GM15510 (cell line): ENCODE measurements around the gene PLEKHM3.

ENCODE experiments used
- POLR2A ChIP-seq: IDR thresholded peaks from 3 replicates; pipeline ENCODE4 v1.6.1; 2011; ENCODE audit warnings: borderline replicate concordance; ENCODE audit not compliant: insufficient read length; ENCODE audit errors: extremely low read depth

PLEKHM3 gene

DNA sequence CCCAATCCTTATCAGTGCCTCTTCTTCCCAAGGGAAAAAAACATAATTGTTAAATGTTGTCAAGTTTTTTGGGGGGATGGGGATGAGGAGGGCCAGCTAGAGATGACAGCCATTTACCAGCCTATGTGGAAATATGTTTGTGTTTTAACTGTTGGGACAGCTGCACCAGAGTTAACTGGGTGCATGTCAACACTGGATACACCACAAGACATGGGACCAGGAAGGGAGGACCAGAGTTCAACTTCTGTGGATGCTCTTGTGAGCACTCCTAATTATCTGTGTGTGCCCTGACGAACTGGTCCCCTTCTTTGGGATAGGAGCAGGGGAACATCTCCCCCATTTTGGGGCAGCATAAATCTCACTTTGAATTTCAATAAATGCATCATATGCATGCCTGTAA lies 189.5 kb downstream of the PLEKHM3 start:
- no peak for TF ChIP-seq POLR2A

GRCh38 chr2:207833251-207833751 lies 192.0 kb downstream of the PLEKHM3 start:
- no peak for TF ChIP-seq POLR2A

- no peak for TF ChIP-seq POLR2A
Observed at GRCh38 chr2:207831584-207832248, 193.6 kb downstream of the PLEKHM3 start.

DNA sequence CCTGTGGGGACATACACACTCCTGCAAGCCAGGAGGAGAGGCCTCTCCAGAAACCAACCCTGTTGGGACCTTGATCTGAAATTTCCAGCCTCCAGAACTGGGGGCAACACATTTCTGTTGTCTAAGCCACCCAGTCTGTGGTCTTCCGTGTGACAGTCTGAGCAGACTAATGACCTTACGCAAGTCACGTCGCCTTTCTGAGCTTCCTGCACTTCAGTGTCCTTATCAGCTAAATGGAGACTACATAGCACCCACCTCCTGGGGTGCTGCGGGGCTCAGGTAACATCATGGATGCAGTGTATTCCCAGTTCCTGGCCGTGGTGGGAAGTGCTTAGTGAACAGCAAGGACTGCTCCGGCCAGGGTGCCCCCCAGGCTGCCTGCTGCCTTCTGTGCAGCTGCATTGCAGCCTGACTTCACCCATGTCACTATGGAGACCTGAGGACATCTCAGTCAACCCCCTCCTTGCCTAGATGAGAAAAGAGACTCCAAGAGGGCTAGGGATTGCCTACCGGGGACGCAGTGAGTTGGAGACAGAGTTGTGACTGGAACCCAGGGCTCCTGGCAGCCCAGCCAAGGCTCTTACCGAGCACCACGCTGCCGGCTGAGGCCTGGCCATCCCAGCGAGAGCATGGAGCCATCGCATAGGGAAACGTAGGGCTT lies 194.4 kb downstream of the PLEKHM3 start:
- TF ChIP-seq POLR2A, result no peak

GRCh38 chr2:207828361-207829057 lies 196.8 kb downstream of the PLEKHM3 start:
- TF ChIP-seq POLR2A, result no peak

DNA sequence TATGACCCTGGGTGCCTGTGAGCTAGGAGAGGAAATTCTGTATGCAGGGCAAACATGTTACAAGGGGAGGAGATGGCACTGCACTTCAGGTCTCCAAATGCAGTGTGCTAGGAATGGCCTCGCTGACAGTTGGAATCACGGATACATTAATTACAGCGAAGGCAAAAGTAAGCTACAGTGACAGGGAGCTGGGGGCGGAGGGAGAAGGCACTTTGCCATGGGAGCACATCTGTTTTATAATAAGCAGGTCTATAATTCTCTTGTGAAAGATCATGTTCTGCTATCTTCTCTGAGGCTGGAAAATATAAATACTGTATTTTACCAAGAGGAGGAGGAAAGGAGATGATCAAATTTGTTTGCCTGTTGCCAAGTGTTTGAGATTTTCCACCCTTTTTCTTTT lies 199.3 kb downstream of the PLEKHM3 start:
- no peak for TF ChIP-seq POLR2A

DNA sequence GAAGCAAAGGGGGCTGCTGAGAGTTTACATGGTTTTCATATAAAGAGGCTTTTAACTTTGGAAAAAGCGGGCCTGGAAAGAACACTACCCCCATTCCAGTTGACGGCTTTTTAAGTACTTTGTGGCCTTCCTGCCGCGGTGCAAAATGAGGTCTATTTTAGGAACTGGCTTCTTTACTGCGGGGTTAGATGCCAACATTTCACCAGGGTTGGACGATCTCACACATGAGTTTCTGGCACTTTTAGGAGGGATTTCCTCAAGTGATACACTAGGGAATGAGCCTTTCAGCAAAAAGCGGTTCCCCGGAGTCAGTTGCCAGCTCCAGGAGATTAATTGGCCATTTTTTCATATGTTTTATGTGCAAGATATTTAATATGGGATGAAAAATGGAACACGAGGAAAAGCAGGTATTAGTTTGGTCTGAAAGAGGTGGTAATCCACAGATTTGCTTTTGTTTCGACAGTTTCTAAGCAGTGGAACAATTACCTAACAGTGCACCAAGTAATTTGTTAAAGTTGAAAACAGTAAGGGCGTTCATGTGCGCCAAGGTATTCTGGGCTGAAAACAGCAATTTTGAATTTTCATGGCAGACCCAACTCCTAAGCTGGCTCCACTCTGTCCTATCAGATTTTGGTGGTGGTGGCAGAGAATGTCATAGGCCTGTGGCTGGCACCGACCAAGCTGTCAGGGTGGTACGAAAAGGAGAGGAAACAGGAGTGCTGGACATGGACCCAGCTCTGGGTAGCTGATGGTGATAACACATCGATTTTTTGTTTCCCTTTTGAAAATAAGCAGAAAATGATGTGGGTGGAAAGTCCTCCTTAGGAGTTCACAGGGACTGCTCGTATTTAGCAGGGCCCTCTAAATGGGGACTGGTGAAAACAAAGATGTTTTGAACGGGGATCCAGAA lies 200.0 kb downstream of the PLEKHM3 start:
- TF ChIP-seq POLR2A, result no peak

GRCh38 chr2:207823865-207824264 lies 201.5 kb downstream of the PLEKHM3 start:
- no peak for TF ChIP-seq POLR2A

GRCh38 chr2:207819839-207820784 lies 205.2 kb downstream of the PLEKHM3 start:
- TF ChIP-seq POLR2A, result no peak

- TF ChIP-seq POLR2A, result no peak
Observed at GRCh38 chr2:207819021-207819797, 206.1 kb downstream of the PLEKHM3 start.

GRCh38 chr2:207816546-207816945 lies 208.8 kb downstream of the PLEKHM3 start:
- TF ChIP-seq POLR2A, result no peak

GRCh38 chr2:207815254-207815653 lies 210.1 kb downstream of the PLEKHM3 start:
- TF ChIP-seq POLR2A, result no peak

- TF ChIP-seq POLR2A, result no peak
Observed at GRCh38 chr2:207813942-207814341, 211.4 kb downstream of the PLEKHM3 start.

GRCh38 chr2:207813221-207813916 lies 212.0 kb downstream of the PLEKHM3 start:
- no peak for TF ChIP-seq POLR2A
